HepG2 (cell line): ENCODE measurements around the gene MFRP. TPM values are rescaled to one million over a fixed set of nuclear protein-coding genes. Genes with fewer than 3 reads are reported as not detected.
A peak's percentile ranks its signal among the peaks of the same experiment; 100 is the strongest.

Source experiments
- AHR ChIP-seq: IDR thresholded peaks from 2 replicates; pipeline ENCODE4 v1.6.1; 2018; ENCODE audit warnings: missing genetic modification reagents, missing compliant biosample characterization
- DNMT3B ChIP-seq: conservative IDR thresholded peaks from 2 replicates; pipeline ENCODE4 v1.6.1; 2016; ENCODE audit warnings: missing biosample characterization, control low read depth
- DR1 ChIP-seq: sonication (generic); formaldehyde crosslinking; IDR thresholded peaks from 2 replicates; pipeline ENCODE4 v1.8.0; 2021; ENCODE audit warnings: mild to moderate bottlenecking, missing genetic modification reagents, inconsistent platforms
- HCFC1 ChIP-seq: fragments of 150-350 bp; IDR thresholded peaks from 2 replicates; pipeline ENCODE4 v1.6.1; 2014; ENCODE audit warnings: low read depth, low read length
- HMG20A ChIP-seq: IDR thresholded peaks from 2 replicates; pipeline ENCODE4 v1.6.1; 2016; ENCODE audit warnings: borderline replicate concordance
- RBFOX2 ChIP-seq: fragments of 200-400 bp; formaldehyde crosslinking; IDR thresholded peaks from 2 replicates; pipeline ENCODE4 v1.6.1; 2017; ENCODE audit warnings: low read depth, mild to moderate bottlenecking, low read length
- RFXAP ChIP-seq: sonication (generic); formaldehyde crosslinking; IDR thresholded peaks from 2 replicates; pipeline ENCODE4 v1.4.0; 2020; ENCODE audit warnings: missing genetic modification reagents, borderline replicate concordance
- SALL2 ChIP-seq: sonication (generic); formaldehyde crosslinking; IDR thresholded peaks from 2 replicates; pipeline ENCODE4 v1.8.1; 2023; ENCODE audit warnings: mild to moderate bottlenecking, missing genetic modification reagents, inconsistent platforms
- SMARCE1 ChIP-seq: fragments of 450-650 bp; IDR thresholded peaks from 2 replicates; pipeline ENCODE4 v1.6.1; 2017; ENCODE audit warnings: borderline replicate concordance
- STAT5B ChIP-seq: sonication (generic); formaldehyde crosslinking; IDR thresholded peaks from 2 replicates; pipeline ENCODE4 v1.4.0; 2020; ENCODE audit warnings: missing genetic modification reagents
- TP53 ChIP-seq: sonication (generic); formaldehyde crosslinking; conservative IDR thresholded peaks from 2 replicates; pipeline ENCODE4 v1.4.0; 2020; ENCODE audit warnings: missing genetic modification reagents
- U2AF1 ChIP-seq: fragments of 200-400 bp; formaldehyde crosslinking; optimal IDR thresholded peaks from 2 replicates; pipeline ENCODE3; 2017; ENCODE audit warnings: mild to moderate bottlenecking, low read depth, low read length
- ZBTB7A ChIP-seq: sonication (generic); formaldehyde crosslinking; IDR thresholded peaks from 2 replicates; pipeline ENCODE4 v1.8.0; 2022; ENCODE audit warnings: mild to moderate bottlenecking, missing genetic modification reagents
- ZNF274 ChIP-seq: sonication (generic); formaldehyde crosslinking; IDR thresholded peaks from 2 replicates; pipeline ENCODE4 v1.5.1; 2020; ENCODE audit warnings: mild to moderate bottlenecking, missing genetic modification reagents
- ZNF446 ChIP-seq: sonication (generic); formaldehyde crosslinking; IDR thresholded peaks from 2 replicates; pipeline ENCODE4 v1.5.0; 2020; ENCODE audit warnings: mild to moderate bottlenecking, missing genetic modification reagents
- ZNF570 ChIP-seq: sonication (generic); formaldehyde crosslinking; IDR thresholded peaks from 2 replicates; pipeline ENCODE4 v1.4.0; 2020; ENCODE audit warnings: mild to moderate bottlenecking, missing genetic modification reagents, borderline replicate concordance
- ZNF790 ChIP-seq: sonication (generic); formaldehyde crosslinking; IDR thresholded peaks from 2 replicates; pipeline ENCODE4 v1.8.0; 2022; ENCODE audit warnings: missing genetic modification reagents, mild to moderate bottlenecking, borderline replicate concordance
- ZNF850 ChIP-seq: sonication (generic); formaldehyde crosslinking; conservative IDR thresholded peaks from 2 replicates; pipeline ENCODE4 v1.9.0; 2021; ENCODE audit warnings: mild to moderate bottlenecking, missing genetic modification reagents
- polyA plus RNA-seq, 8 experiments: library from polyadenylated mRNA; depleted of rRNA in 3 of 8; stranded (reverse) in 7 of 8; unstranded in 1 of 8; fragments of >200 nt; fragmentation: Illumina TruSeq in 4 of 8; extraction: Trizol in 4 of 8; gene quantifications; 2 replicates each; pipeline versions ENCODE4 v1.2.1 to v1.2.3, GENCODE V29; 2011 to 2016; ENCODE audit warnings: low read depth in 4 of 8, missing spikeins in 1 of 8, mixed read lengths in 1 of 8; ENCODE audit not compliant: insufficient read depth in 1 of 8
- total RNA-seq, 5 experiments: library from RNA; depleted of rRNA; stranded (reverse); fragments of >200 nt; fragmentation: Illumina TruSeq; extraction: Trizol; gene quantifications; 2 replicates each; pipeline ENCODE4 v1.2.3, GENCODE V29; 2016; ENCODE audit warnings: low read depth in 1 of 5
- TF ChIP-seq, protein P1 (sequence below): IDR thresholded peaks from 2 replicates; pipeline ENCODE4 v1.6.1; 2012; ENCODE audit warnings: low read depth, low read length, improper control_type of control experiment
- TF ChIP-seq, protein P2 (sequence below): IDR thresholded peaks from 2 replicates; pipeline ENCODE4 v1.6.1; 2016; ENCODE audit warnings: missing compliant biosample characterization, missing genetic modification reagents, borderline replicate concordance
- TF ChIP-seq, protein P3 (sequence below): sonication (generic); formaldehyde crosslinking; IDR thresholded peaks from 2 replicates; pipeline ENCODE4 v1.4.0; 2020; ENCODE audit warnings: missing genetic modification reagents, borderline replicate concordance
- TF ChIP-seq, protein P4 (sequence below): sonication (generic); formaldehyde crosslinking; IDR thresholded peaks from 2 replicates; pipeline ENCODE4 v1.9.0; 2022; ENCODE audit warnings: missing genetic modification reagents, mild to moderate bottlenecking, borderline replicate concordance

The MFRP gene
- total and polyA plus RNA-seq, 2 of the 13 experiments (the other 11 are each of a cell fraction or from before 2014, with no cell fraction given), result not detected

DNA sequence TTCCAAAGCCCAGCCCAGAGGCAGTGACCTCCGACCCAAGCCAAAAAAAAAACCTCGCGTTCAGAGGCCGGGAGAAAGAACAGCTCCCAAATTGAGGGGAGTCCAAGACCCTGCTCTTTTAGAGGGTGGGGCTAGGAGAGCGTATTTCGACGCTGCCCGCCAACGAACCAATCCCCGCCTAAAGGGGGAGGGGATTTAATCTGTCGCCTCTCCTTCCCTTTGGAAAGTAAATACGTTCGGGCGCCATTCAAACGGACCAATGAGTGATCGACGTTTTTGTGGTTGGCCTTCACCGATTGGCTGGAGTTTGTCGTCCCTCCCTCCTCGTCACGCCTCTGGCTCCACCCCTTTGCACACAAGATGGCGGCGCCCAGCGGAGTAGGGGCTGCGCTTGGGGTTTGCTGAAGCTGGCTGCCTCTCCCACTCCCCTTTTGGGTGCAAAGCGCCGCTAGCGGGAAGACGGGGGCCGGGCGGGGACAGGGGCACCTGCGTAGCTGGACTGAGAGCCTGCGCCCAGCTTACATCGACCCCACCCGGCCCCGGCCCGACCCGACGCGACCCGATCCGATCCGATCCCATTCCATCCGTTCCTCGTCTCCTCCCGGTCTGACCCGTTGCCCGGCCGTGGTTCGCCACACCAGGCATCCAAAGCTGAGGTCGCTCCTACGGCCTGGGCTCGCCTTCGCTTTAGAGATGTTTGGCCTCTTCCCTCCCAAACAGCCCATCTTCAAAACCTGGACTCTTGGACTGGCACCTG, 12.2 kb downstream of the MFRP start, which contains the start of gene RNF26 (continued):
- TF ChIP-seq TP53 (CRISPR knock-in tag) (no peak), RFXAP (peak; percentile 69), RBFOX2 (peak; percentile 88), HCFC1 (peak; percentile 41; the same call in 1 of the 2 replicates), ZBTB7A (no peak), ZNF790 (no peak), ZNF850 (CRISPR knock-in tag) (no peak), DR1 (peak; percentile 39; the same call in 1 of the 2 replicates), DNMT3B (CRISPR knock-in tag) (0 out of 2 replicates have a peak, but pooled peaks have one; percentile 51), HMG20A (CRISPR knock-in tag) (no peak), SALL2 (CRISPR knock-in tag) (0 out of 2 replicates have a peak, but pooled peaks have one; percentile 47), SMARCE1 (no peak), ZNF570 (CRISPR knock-in tag) (no peak), ZNF274 (CRISPR knock-in tag) (no peak), ZNF446 (CRISPR knock-in tag) (no peak), STAT5B (CRISPR knock-in tag) (no peak), U2AF1 (no peak), AHR (CRISPR knock-in tag) (no peak)
- TF ChIP-seq, protein P1, sequence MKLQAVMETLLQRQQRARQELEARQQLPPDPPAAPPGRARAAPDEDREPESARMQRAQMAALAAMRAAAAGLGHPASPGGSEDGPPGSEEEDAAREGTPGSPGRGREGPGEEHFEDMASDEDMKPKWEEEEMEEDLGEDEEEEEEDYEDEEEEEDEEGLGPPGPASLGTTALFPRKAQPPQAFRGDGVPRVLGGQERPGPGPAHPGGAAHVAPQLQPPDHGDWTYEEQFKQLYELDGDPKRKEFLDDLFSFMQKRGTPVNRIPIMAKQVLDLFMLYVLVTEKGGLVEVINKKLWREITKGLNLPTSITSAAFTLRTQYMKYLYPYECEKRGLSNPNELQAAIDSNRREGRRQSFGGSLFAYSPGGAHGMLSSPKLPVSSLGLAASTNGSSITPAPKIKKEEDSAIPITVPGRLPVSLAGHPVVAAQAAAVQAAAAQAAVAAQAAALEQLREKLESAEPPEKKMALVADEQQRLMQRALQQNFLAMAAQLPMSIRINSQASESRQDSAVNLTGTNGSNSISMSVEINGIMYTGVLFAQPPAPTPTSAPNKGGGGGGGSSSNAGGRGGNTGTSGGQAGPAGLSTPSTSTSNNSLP, result peak; percentile 15; the same call in 1 of the 2 replicates
- TF ChIP-seq, protein P2, sequence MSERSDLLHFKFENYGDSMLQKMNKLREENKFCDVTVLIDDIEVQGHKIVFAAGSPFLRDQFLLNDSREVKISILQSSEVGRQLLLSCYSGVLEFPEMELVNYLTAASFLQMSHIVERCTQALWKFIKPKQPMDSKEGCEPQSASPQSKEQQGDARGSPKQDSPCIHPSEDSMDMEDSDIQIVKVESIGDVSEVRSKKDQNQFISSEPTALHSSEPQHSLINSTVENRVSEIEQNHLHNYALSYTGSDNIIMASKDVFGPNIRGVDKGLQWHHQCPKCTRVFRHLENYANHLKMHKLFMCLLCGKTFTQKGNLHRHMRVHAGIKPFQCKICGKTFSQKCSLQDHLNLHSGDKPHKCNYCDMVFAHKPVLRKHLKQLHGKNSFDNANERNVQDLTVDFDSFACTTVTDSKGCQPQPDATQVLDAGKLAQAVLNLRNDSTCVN (CRISPR knock-in tag), result no peak
- TF ChIP-seq, protein P3, sequence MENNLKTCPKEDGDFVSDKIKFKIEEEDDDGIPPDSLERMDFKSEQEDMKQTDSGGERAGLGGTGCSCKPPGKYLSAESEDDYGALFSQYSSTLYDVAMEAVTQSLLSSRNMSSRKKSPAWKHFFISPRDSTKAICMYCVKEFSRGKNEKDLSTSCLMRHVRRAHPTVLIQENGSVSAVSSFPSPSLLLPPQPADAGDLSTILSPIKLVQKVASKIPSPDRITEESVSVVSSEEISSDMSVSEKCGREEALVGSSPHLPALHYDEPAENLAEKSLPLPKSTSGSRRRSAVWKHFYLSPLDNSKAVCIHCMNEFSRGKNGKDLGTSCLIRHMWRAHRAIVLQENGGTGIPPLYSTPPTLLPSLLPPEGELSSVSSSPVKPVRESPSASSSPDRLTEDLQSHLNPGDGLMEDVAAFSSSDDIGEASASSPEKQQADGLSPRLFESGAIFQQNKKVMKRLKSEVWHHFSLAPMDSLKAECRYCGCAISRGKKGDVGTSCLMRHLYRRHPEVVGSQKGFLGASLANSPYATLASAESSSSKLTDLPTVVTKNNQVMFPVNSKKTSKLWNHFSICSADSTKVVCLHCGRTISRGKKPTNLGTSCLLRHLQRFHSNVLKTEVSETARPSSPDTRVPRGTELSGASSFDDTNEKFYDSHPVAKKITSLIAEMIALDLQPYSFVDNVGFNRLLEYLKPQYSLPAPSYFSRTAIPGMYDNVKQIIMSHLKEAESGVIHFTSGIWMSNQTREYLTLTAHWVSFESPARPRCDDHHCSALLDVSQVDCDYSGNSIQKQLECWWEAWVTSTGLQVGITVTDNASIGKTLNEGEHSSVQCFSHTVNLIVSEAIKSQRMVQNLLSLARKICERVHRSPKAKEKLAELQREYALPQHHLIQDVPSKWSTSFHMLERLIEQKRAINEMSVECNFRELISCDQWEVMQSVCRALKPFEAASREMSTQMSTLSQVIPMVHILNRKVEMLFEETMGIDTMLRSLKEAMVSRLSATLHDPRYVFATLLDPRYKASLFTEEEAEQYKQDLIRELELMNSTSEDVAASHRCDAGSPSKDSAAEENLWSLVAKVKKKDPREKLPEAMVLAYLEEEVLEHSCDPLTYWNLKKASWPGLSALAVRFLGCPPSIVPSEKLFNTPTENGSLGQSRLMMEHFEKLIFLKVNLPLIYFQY (CRISPR knock-in tag), result peak; percentile 27; the same call in 1 of the 2 replicates
- TF ChIP-seq, protein P4, sequence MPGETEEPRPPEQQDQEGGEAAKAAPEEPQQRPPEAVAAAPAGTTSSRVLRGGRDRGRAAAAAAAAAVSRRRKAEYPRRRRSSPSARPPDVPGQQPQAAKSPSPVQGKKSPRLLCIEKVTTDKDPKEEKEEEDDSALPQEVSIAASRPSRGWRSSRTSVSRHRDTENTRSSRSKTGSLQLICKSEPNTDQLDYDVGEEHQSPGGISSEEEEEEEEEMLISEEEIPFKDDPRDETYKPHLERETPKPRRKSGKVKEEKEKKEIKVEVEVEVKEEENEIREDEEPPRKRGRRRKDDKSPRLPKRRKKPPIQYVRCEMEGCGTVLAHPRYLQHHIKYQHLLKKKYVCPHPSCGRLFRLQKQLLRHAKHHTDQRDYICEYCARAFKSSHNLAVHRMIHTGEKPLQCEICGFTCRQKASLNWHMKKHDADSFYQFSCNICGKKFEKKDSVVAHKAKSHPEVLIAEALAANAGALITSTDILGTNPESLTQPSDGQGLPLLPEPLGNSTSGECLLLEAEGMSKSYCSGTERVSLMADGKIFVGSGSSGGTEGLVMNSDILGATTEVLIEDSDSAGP (CRISPR knock-in tag), result peak; percentile 79
